Lower leg skin (tissue), 3 donors: ENCODE results near the gene GIMAP5.

Experiments used
- POLR2A ChIP-seq, 2 donors: fragments of 450-650 bp; IDR thresholded peaks; one replicate each; pipeline ENCODE4 v1.6.1; 2016 to 2017; ENCODE audit warnings: antibody characterized with exemption in 2 of 2, mild to moderate bottlenecking in 1 of 2, moderate library complexity in 1 of 2
- TF ChIP-seq, protein P1 (sequence below), 3 donors: fragments of 450-650 bp; IDR thresholded peaks; one replicate each; pipeline ENCODE4 v1.5.1; 2016; ENCODE audit warnings: antibody characterized with exemption in 3 of 3, mild to moderate bottlenecking in 3 of 3, moderate library complexity in 2 of 3

GRCh38 chr7:150791746-150792452 is 54.7 kb downstream of the GIMAP5 start:
- TF ChIP-seq, protein P1, sequence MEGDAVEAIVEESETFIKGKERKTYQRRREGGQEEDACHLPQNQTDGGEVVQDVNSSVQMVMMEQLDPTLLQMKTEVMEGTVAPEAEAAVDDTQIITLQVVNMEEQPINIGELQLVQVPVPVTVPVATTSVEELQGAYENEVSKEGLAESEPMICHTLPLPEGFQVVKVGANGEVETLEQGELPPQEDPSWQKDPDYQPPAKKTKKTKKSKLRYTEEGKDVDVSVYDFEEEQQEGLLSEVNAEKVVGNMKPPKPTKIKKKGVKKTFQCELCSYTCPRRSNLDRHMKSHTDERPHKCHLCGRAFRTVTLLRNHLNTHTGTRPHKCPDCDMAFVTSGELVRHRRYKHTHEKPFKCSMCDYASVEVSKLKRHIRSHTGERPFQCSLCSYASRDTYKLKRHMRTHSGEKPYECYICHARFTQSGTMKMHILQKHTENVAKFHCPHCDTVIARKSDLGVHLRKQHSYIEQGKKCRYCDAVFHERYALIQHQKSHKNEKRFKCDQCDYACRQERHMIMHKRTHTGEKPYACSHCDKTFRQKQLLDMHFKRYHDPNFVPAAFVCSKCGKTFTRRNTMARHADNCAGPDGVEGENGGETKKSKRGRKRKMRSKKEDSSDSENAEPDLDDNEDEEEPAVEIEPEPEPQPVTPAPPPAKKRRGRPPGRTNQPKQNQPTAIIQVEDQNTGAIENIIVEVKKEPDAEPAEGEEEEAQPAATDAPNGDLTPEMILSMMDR (IDR thresholded peaks at IDR 0.05), result no peak
- TF ChIP-seq POLR2A (IDR thresholded peaks at IDR 0.05), result no peak
